HepG2 (cell line): ENCODE results near the gene NOTCH3. TPM values are rescaled to one million over a fixed set of nuclear protein-coding genes. Genes with fewer than 3 reads are reported as not detected.

Source experiments
- CBX1 ChIP-seq: IDR thresholded peaks from one replicate; pipeline ENCODE4 v1.6.1; 2016; ENCODE audit warnings: antibody characterized with exemption, low read depth
- CEBPB ChIP-seq: IDR thresholded peaks from 2 replicates; pipeline ENCODE4 v1.6.1; 2011; ENCODE audit warnings: low read depth, low read length, improper control_type of control experiment, borderline replicate concordance
- CHD4 ChIP-seq: fragments of 200-600 bp; sonication (generic); IDR thresholded peaks from 2 replicates; pipeline ENCODE4 v1.7.0; 2017; ENCODE audit warnings: mild to moderate bottlenecking, low read length, borderline replicate concordance
- ESRRA ChIP-seq: sonication (generic); formaldehyde crosslinking; IDR thresholded peaks from 2 replicates; pipeline ENCODE4 v1.5.1; 2020; ENCODE audit warnings: mild to moderate bottlenecking, low read depth, missing genetic modification reagents
- GTF2F1 ChIP-seq: fragments of 150-350 bp; IDR thresholded peaks from 2 replicates; pipeline ENCODE4 v1.6.1; 2014; ENCODE audit warnings: low read length
- KLF11 ChIP-seq: IDR thresholded peaks from 2 replicates; pipeline ENCODE4 v1.6.1; 2016; ENCODE audit warnings: missing compliant biosample characterization
- KLF15 ChIP-seq: sonication (generic); formaldehyde crosslinking; IDR thresholded peaks from 2 replicates; pipeline ENCODE4 v1.8.1; 2023; ENCODE audit warnings: borderline replicate concordance, mild to moderate bottlenecking, inconsistent platforms, missing genetic modification reagents, mixed read lengths
- RORA ChIP-seq: sonication (generic); formaldehyde crosslinking; IDR thresholded peaks from 2 replicates; pipeline ENCODE4 v1.5.0; 2020; ENCODE audit warnings: mild to moderate bottlenecking, missing genetic modification reagents, moderate library complexity
- SIX1 ChIP-seq: sonication (generic); formaldehyde crosslinking; IDR thresholded peaks from 2 replicates; pipeline ENCODE4 v1.4.0; 2020; ENCODE audit warnings: missing genetic modification reagents, borderline replicate concordance
- SMAD9 ChIP-seq: sonication (generic); formaldehyde crosslinking; IDR thresholded peaks from 2 replicates; pipeline ENCODE4 v1.5.1; 2020; ENCODE audit warnings: mild to moderate bottlenecking, missing genetic modification reagents
- SOX13 ChIP-seq, 3 experiments: fragments of 450-650 bp in 1 of 3; sonication (generic) in 1 of 3; formaldehyde crosslinking in 1 of 3; IDR thresholded peaks in 2 of 3; conservative IDR thresholded peaks in 1 of 3; 2 replicates each; pipeline versions ENCODE4 v1.5.0 to v1.6.1; 2016 to 2020; ENCODE audit warnings: antibody characterized with exemption in 1 of 3, mild to moderate bottlenecking in 1 of 3, missing compliant biosample characterization in 1 of 3, missing genetic modification reagents in 1 of 3, moderate library complexity in 1 of 3
- SOX5 ChIP-seq: IDR thresholded peaks from 2 replicates; pipeline ENCODE4 v1.6.1; 2016; ENCODE audit warnings: borderline replicate concordance
- SP4 ChIP-seq: sonication (generic); formaldehyde crosslinking; IDR thresholded peaks from 2 replicates; pipeline ENCODE4 v1.8.1; 2023; ENCODE audit warnings: mild to moderate bottlenecking, missing genetic modification reagents
- TBP ChIP-seq: sonication (generic); formaldehyde crosslinking; IDR thresholded peaks from 2 replicates; pipeline ENCODE4 v1.5.0; 2020; ENCODE audit warnings: missing genetic modification reagents
- YEATS2 ChIP-seq: sonication (generic); formaldehyde crosslinking; IDR thresholded peaks from 2 replicates; pipeline ENCODE4 v1.4.0; 2020; ENCODE audit warnings: missing genetic modification reagents, borderline replicate concordance
- ZEB1 ChIP-seq: IDR thresholded peaks from 2 replicates; pipeline ENCODE4 v1.6.1; 2012; ENCODE audit warnings: mild to moderate bottlenecking, low read depth, inconsistent platforms; ENCODE audit not compliant: insufficient replicate concordance
- ZFP62 ChIP-seq: sonication (generic); formaldehyde crosslinking; IDR thresholded peaks from 2 replicates; pipeline ENCODE4 v1.4.0; 2020; ENCODE audit warnings: missing genetic modification reagents
- ZNF713 ChIP-seq: sonication (generic); formaldehyde crosslinking; IDR thresholded peaks from 2 replicates; pipeline ENCODE4 v1.4.0; 2020; ENCODE audit warnings: mild to moderate bottlenecking, missing genetic modification reagents
- ZNF720 ChIP-seq: sonication (generic); formaldehyde crosslinking; IDR thresholded peaks from 2 replicates; pipeline ENCODE4 v1.4.0; 2020; ENCODE audit warnings: missing genetic modification reagents
- ZNF747 ChIP-seq: sonication (generic); formaldehyde crosslinking; IDR thresholded peaks from 2 replicates; pipeline ENCODE4 v1.8.1; 2023; ENCODE audit warnings: missing genetic modification reagents, mild to moderate bottlenecking, borderline replicate concordance
- ZNF782 ChIP-seq: sonication (generic); formaldehyde crosslinking; IDR thresholded peaks from 2 replicates; pipeline ENCODE4 v1.4.0; 2020; ENCODE audit warnings: missing genetic modification reagents, mild to moderate bottlenecking, borderline replicate concordance
- polyA plus RNA-seq, 8 experiments: library from polyadenylated mRNA; depleted of rRNA in 3 of 8; stranded (reverse) in 7 of 8; unstranded in 1 of 8; fragments of >200 nt; fragmentation: Illumina TruSeq in 4 of 8; extraction: Trizol in 4 of 8; gene quantifications; 2 replicates each; pipeline versions ENCODE4 v1.2.1 to v1.2.3, GENCODE V29; 2011 to 2016; ENCODE audit warnings: low read depth in 4 of 8, missing spikeins in 1 of 8, mixed read lengths in 1 of 8; ENCODE audit not compliant: insufficient read depth in 1 of 8
- total RNA-seq, 5 experiments: library from RNA; depleted of rRNA; stranded (reverse); fragments of >200 nt; fragmentation: Illumina TruSeq; extraction: Trizol; gene quantifications; 2 replicates each; pipeline ENCODE4 v1.2.3, GENCODE V29; 2016; ENCODE audit warnings: low read depth in 1 of 5
- TF ChIP-seq, protein P1 (sequence below): IDR thresholded peaks from 2 replicates; pipeline ENCODE4 v1.6.1; 2018; ENCODE audit warnings: missing genetic modification reagents
- TF ChIP-seq, protein P2 (sequence below): sonication (generic); formaldehyde crosslinking; IDR thresholded peaks from 2 replicates; pipeline ENCODE4 v1.4.0; 2020; ENCODE audit warnings: missing genetic modification reagents, borderline replicate concordance
- TF ChIP-seq, protein P3 (sequence below): sonication (generic); formaldehyde crosslinking; IDR thresholded peaks from 2 replicates; pipeline ENCODE4 v1.8.0; 2022; ENCODE audit warnings: mild to moderate bottlenecking, missing genetic modification reagents, borderline replicate concordance

NOTCH3 gene
- total and polyA plus RNA-seq, 2 of the 13 experiments (the other 11 are each of a cell fraction or from before 2014, with no cell fraction given), result 0.09 to 0.28 TPM

DNA sequence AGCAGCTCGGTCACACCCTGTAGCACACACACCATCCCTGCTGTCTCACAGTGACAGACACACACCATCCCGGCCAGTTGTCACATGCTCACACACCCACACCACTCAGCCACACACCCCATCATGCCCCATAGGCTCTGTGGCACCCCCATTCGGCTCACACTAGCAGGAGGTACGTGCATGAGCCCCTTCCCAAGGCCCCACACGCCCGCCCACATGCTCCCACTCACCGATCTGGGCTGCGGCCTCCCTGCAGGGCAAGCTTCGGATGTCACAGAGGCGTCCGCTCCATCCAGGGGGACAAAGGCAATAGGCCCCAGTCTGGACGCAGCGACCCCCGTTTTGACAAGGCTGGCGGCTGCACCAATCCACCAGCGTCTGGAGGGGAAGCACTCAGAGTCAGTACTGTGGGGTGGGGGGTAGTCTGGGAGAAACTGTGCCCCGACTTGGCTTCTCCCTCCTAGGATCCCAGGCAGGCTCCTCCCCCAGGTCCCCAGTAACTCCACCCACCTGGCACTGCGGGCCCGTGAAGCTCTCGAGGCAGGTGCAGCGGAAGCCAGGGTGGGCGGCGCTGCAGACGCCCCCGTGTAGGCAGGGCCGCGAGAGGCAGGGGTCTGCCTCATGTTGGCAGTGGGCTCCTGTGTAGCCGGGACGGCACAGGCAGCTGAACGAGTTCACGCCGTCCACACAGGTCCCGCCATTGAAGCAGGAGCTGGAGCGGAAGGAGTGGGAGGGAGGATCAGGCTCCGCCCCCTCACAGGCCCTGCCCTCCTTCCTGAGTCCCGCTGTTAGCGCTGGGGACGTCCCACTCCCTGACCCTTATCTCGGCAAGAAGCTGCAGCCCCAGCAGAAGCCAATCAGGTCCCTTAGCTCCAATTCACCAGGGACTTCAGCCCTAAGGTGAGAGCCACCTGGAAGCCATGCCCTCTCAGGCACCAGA is 20.1 kb downstream of the NOTCH3 start (continued):
- TF ChIP-seq, protein P1, sequence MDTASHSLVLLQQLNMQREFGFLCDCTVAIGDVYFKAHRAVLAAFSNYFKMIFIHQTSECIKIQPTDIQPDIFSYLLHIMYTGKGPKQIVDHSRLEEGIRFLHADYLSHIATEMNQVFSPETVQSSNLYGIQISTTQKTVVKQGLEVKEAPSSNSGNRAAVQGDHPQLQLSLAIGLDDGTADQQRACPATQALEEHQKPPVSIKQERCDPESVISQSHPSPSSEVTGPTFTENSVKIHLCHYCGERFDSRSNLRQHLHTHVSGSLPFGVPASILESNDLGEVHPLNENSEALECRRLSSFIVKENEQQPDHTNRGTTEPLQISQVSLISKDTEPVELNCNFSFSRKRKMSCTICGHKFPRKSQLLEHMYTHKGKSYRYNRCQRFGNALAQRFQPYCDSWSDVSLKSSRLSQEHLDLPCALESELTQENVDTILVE (CRISPR knock-in tag), result no peak
- TF ChIP-seq ZNF713 (no peak), ZEB1 (peak; percentile 42), SIX1 (CRISPR knock-in tag) (no peak), ZNF747 (CRISPR knock-in tag) (peak; percentile 73; the same call in 1 of the 2 replicates), CEBPB (no peak), CHD4 (no peak), YEATS2 (no peak), ZNF720 (CRISPR knock-in tag) (no peak), CBX1 (no peak), SOX13 (IDR thresholded peaks at IDR 0.05) (no peak), SOX13 (CRISPR knock-in tag; conservative IDR thresholded peaks at IDR 0.05 in 1 of 2, IDR thresholded peaks at IDR 0.05 in 1 of 2) (no peak), TBP (no peak), RORA (CRISPR knock-in tag) (no peak), KLF11 (CRISPR knock-in tag) (no peak), GTF2F1 (no peak), ZNF782 (CRISPR knock-in tag) (0 out of 2 replicates have a peak, but pooled peaks have one; percentile 59), SMAD9 (no peak), SP4 (peak; percentile 87; the same call in 1 of the 2 replicates), SOX5 (CRISPR knock-in tag) (no peak), KLF15 (CRISPR knock-in tag) (no peak), ZFP62 (CRISPR knock-in tag) (no peak), ESRRA (CRISPR knock-in tag) (0 out of 2 replicates have a peak, but pooled peaks have one; percentile 33)
- TF ChIP-seq, protein P2, sequence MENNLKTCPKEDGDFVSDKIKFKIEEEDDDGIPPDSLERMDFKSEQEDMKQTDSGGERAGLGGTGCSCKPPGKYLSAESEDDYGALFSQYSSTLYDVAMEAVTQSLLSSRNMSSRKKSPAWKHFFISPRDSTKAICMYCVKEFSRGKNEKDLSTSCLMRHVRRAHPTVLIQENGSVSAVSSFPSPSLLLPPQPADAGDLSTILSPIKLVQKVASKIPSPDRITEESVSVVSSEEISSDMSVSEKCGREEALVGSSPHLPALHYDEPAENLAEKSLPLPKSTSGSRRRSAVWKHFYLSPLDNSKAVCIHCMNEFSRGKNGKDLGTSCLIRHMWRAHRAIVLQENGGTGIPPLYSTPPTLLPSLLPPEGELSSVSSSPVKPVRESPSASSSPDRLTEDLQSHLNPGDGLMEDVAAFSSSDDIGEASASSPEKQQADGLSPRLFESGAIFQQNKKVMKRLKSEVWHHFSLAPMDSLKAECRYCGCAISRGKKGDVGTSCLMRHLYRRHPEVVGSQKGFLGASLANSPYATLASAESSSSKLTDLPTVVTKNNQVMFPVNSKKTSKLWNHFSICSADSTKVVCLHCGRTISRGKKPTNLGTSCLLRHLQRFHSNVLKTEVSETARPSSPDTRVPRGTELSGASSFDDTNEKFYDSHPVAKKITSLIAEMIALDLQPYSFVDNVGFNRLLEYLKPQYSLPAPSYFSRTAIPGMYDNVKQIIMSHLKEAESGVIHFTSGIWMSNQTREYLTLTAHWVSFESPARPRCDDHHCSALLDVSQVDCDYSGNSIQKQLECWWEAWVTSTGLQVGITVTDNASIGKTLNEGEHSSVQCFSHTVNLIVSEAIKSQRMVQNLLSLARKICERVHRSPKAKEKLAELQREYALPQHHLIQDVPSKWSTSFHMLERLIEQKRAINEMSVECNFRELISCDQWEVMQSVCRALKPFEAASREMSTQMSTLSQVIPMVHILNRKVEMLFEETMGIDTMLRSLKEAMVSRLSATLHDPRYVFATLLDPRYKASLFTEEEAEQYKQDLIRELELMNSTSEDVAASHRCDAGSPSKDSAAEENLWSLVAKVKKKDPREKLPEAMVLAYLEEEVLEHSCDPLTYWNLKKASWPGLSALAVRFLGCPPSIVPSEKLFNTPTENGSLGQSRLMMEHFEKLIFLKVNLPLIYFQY (CRISPR knock-in tag), result no peak
- TF ChIP-seq, protein P3, sequence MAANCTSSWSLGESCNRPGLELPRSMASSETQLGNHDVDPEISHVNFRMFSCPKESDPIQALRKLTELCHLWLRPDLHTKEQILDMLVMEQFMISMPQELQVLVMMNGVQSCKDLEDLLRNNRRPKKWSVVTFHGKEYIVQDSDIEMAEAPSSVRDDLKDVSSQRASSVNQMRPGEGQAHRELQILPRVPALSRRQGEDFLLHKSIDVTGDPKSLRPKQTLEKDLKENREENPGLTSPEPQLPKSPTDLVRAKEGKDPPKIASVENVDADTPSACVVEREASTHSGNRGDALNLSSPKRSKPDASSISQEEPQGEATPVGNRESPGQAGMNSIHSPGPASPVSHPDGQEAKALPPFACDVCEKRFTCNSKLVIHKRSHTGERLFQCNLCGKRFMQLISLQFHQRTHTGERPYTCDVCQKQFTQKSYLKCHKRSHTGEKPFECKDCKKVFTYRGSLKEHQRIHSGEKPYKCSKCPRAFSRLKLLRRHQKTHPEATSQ (CRISPR knock-in tag), result peak; percentile 43; the same call in 1 of the 2 replicates
